K562 (cell line): ENCODE measurements around the gene MAST4. TPM values are rescaled to one million over a fixed set of nuclear protein-coding genes. Genes with fewer than 3 reads are reported as not detected.

ENCODE experiments used
- BCOR ChIP-seq: fragments of 450-650 bp; IDR thresholded peaks from 2 replicates; pipeline ENCODE4 v1.6.1; 2016
- CBX8 ChIP-seq: fragments of 200-600 bp; sonication (generic); IDR thresholded peaks from 2 replicates; pipeline ENCODE4 v1.6.1; 2012; ENCODE audit warnings: borderline replicate concordance, mixed run types, low read depth, mild to moderate bottlenecking, moderate library complexity, mixed read lengths, low read length, control low read depth, inconsistent platforms; ENCODE audit not compliant: poor library complexity, severe bottlenecking; ENCODE audit errors: extremely low read depth
- CCNT2 ChIP-seq: IDR thresholded peaks from 2 replicates; pipeline ENCODE4 v1.6.1; 2011; ENCODE audit warnings: borderline replicate concordance, low read depth, mild to moderate bottlenecking, moderate library complexity, mixed read lengths, low read length; ENCODE audit not compliant: insufficient read length; ENCODE audit errors: extremely low read depth
- CREB1 ChIP-seq, 2 experiments: sonication (generic) in 1 of 2; formaldehyde crosslinking in 1 of 2; IDR thresholded peaks; 2 replicates each; pipeline versions ENCODE4 v1.6.1 to v1.8.0; 2012 to 2022; ENCODE audit warnings: inconsistent platforms in 1 of 2, mild to moderate bottlenecking in 1 of 2, missing genetic modification reagents in 1 of 2, moderate library complexity in 1 of 2
- EZH2 ChIP-seq: IDR thresholded peaks from 2 replicates; pipeline ENCODE4 v1.6.1; 2012; ENCODE audit warnings: low read depth, mild to moderate bottlenecking, inconsistent platforms, low read length, borderline replicate concordance
- GATA2 ChIP-seq: sonication (generic); formaldehyde crosslinking; IDR thresholded peaks from 2 replicates; pipeline ENCODE4 v1.4.0; 2020; ENCODE audit warnings: mild to moderate bottlenecking, missing genetic modification reagents
- KLF16 ChIP-seq: IDR thresholded peaks from 2 replicates; pipeline ENCODE4 v1.6.1; 2016; ENCODE audit warnings: antibody characterized with exemption
- NCOA1 ChIP-seq: fragments of 450-650 bp; IDR thresholded peaks from 2 replicates; pipeline ENCODE4 v1.6.1; 2016; ENCODE audit warnings: low read depth
- NEUROD1 ChIP-seq: fragments of 150-350 bp; IDR thresholded peaks from 2 replicates; pipeline ENCODE4 v1.6.1; 2014; ENCODE audit warnings: borderline replicate concordance, low read length, low read depth; ENCODE audit not compliant: partially characterized antibody
- NR2C2 ChIP-seq, 2 experiments: fragments of 200-800 bp in 1 of 2; sonication (Bioruptor generic) in 1 of 2; sonication (generic) in 1 of 2; formaldehyde crosslinking in 1 of 2; IDR thresholded peaks; 2 replicates each; pipeline versions ENCODE4 v1.6.1 to v1.8.0; 2016 to 2022; ENCODE audit warnings: mild to moderate bottlenecking in 1 of 2, missing compliant biosample characterization in 1 of 2, missing genetic modification characterization in 1 of 2, missing genetic modification reagents in 1 of 2
- PRPF4 ChIP-seq: fragments of 200-400 bp; formaldehyde crosslinking; IDR thresholded peaks from one replicate; pipeline ENCODE4 v1.6.1; 2017; ENCODE audit warnings: low read length, low read depth, mild to moderate bottlenecking; ENCODE audit not compliant: insufficient read depth, poor library complexity, severe bottlenecking
- SAFB ChIP-seq: fragments of 200-400 bp; formaldehyde crosslinking; IDR thresholded peaks from 2 replicates; pipeline ENCODE4 v1.6.1; 2017; ENCODE audit warnings: low read depth, low read length, borderline replicate concordance
- SRSF3 ChIP-seq: fragments of 200-400 bp; formaldehyde crosslinking; IDR thresholded peaks from 2 replicates; pipeline ENCODE4 v1.6.1; 2016; ENCODE audit warnings: mild to moderate bottlenecking, low read length, moderate library complexity; ENCODE audit not compliant: insufficient read depth
- ZBTB7A ChIP-seq: IDR thresholded peaks from 2 replicates; pipeline ENCODE4 v1.6.1; 2011; ENCODE audit warnings: low read depth, mild to moderate bottlenecking, low read length, moderate library complexity, borderline replicate concordance; ENCODE audit not compliant: control insufficient read depth
- ZNF408 ChIP-seq: fragments of 250-450 bp; sonication (Bioruptor Pico); IDR thresholded peaks from 2 replicates; pipeline ENCODE4 v1.4.0; 2020; ENCODE audit warnings: low read depth, mild to moderate bottlenecking, moderate library complexity
- polyA plus RNA-seq, 8 experiments: library from polyadenylated mRNA; depleted of rRNA in 4 of 8; stranded (reverse) in 5 of 8; unstranded in 3 of 8; fragments of >200 nt; fragmentation: Nextera tagmentation in 2 of 8; fragmentation: Illumina TruSeq in 1 of 8; extraction: Ambion mirVana in 2 of 8; extraction: Trizol in 1 of 8; gene quantifications; 2 replicates each; pipeline versions ENCODE4 v1.2.1 to v1.2.3, GENCODE V29; 2011 to 2014; ENCODE audit warnings: inconsistent platforms in 1 of 8, missing spikeins in 1 of 8
- total RNA-seq, 7 experiments: library from RNA; depleted of rRNA in 6 of 7; stranded (reverse); fragments of >200 nt in 6 of 7; fragmentation: Illumina TruSeq in 2 of 7; extraction: Trizol in 2 of 7; gene quantifications; 2 replicates each; pipeline versions ENCODE4 v1.2.1 to v1.2.3, GENCODE V29; 2011 to 2021; ENCODE audit warnings: low replicate concordance in 1 of 7
- TF ChIP-seq, protein P1 (sequence below): IDR thresholded peaks from 2 replicates; pipeline ENCODE4 v1.6.1; 2014; ENCODE audit warnings: antibody characterized with exemption
- TF ChIP-seq, protein P2 (sequence below): fragments of 450-650 bp; IDR thresholded peaks from 2 replicates; pipeline ENCODE4 v1.6.1; 2016; ENCODE audit warnings: borderline replicate concordance
- TF ChIP-seq, protein P3 (sequence below): sonication (generic); formaldehyde crosslinking; IDR thresholded peaks from 2 replicates; pipeline ENCODE4 v1.9.0; 2022; ENCODE audit warnings: mild to moderate bottlenecking, missing genetic modification reagents

The MAST4 gene
- total and polyA plus RNA-seq, 9 of the 15 experiments (the other 6 are each of a cell fraction or from before 2014, with no cell fraction given): 0.88 to 10.1 (median 5.2) TPM

DNA sequence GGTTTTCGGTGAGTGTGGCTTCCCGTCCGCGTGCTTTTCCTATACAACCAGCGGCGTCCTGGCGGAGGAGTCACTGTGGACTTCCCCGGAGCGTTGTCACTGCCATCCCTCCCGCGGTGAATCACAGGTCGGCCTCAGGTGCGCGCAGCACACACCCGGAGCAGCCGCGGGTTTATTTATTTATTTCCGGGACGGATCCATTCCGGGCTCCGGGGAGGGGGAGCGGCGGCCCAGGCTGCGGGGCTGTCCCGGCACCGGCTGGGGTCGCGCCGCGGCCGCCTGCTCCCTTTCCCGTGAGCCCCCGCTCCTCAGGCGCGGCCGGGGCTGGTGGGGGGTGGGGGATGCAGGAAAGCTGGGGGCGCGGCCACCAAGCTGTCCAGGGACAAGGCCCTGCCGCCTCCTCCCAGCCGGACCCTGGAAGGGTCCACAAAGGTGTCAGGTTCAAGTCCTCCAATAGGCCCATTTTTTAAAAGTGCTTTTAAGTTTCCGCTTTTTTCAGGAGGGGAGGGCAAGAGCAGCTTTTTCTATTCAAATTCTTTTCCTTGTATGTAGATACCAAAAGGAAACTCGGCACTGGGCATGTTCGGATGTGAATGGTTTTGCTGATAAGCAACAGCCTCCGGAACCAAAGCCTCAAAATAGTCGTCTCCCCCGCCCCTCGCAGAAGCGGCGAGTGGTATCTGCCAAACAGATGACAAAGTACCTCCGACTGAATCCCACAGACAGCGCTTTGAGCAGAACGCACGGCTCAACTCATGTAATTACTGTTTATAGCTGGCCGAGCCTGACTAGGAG is 407.9 kb downstream of the MAST4 start (continued):
- TF ChIP-seq, protein P1, sequence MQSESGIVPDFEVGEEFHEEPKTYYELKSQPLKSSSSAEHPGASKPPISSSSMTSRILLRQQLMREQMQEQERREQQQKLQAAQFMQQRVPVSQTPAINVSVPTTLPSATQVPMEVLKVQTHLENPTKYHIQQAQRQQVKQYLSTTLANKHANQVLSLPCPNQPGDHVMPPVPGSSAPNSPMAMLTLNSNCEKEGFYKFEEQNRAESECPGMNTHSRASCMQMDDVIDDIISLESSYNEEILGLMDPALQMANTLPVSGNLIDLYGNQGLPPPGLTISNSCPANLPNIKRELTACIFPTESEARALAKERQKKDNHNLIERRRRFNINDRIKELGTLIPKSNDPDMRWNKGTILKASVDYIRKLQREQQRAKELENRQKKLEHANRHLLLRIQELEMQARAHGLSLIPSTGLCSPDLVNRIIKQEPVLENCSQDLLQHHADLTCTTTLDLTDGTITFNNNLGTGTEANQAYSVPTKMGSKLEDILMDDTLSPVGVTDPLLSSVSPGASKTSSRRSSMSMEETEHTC: no peak
- TF ChIP-seq KLF16 (peak; percentile 61), SAFB (no peak), NCOA1 (0 out of 2 replicates have a peak, but pooled peaks have one; percentile 37), ZBTB7A (peak; percentile 84), PRPF4 (no peak), SRSF3 (no peak), EZH2 (no peak), NEUROD1 (no peak), NR2C2 (CRISPR knock-in tag; IDR thresholded peaks at IDR 0.05) (no peak), NR2C2 (tag; IDR thresholded peaks at IDR 0.05) (peak; percentile 51; the same call in 1 of the 2 replicates), CBX8 (no peak), CCNT2 (peak; percentile 36), CREB1 (IDR thresholded peaks at IDR 0.05) (peak; percentile 47; the same call in 1 of the 2 replicates), CREB1 (CRISPR knock-in tag; IDR thresholded peaks at IDR 0.05) (no peak), GATA2 (CRISPR knock-in tag) (peak; percentile 78), BCOR (peak; percentile 64; the same call in 1 of the 2 replicates), ZNF408 (CRISPR knock-in tag) (no peak)
- TF ChIP-seq, protein P2, sequence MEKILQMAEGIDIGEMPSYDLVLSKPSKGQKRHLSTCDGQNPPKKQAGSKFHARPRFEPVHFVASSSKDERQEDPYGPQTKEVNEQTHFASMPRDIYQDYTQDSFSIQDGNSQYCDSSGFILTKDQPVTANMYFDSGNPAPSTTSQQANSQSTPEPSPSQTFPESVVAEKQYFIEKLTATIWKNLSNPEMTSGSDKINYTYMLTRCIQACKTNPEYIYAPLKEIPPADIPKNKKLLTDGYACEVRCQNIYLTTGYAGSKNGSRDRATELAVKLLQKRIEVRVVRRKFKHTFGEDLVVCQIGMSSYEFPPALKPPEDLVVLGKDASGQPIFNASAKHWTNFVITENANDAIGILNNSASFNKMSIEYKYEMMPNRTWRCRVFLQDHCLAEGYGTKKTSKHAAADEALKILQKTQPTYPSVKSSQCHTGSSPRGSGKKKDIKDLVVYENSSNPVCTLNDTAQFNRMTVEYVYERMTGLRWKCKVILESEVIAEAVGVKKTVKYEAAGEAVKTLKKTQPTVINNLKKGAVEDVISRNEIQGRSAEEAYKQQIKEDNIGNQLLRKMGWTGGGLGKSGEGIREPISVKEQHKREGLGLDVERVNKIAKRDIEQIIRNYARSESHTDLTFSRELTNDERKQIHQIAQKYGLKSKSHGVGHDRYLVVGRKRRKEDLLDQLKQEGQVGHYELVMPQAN: no peak
- TF ChIP-seq, protein P3, sequence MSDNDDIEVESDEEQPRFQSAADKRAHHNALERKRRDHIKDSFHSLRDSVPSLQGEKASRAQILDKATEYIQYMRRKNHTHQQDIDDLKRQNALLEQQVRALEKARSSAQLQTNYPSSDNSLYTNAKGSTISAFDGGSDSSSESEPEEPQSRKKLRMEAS (CRISPR knock-in tag): no peak
